ENCODE data around the gene KCNK17.

Gene KCNK17

GRCh38 chr6:39280247-39280731 lies 33.9 kb downstream of the KCNK17 start:
- Histone ChIP-seq H3K79me2 (no peaks in the 10 kb centered on the region), H3K4me1 (no peaks in the 10 kb centered on the region), H3K27ac (no peak overlapping the region), H3K36me3 (ENCODE audit: control insufficient read depth, insufficient read depth, low read length) (no peaks in the 10 kb centered on the region), H3K4me3 (ENCODE audit: low read depth, low read length) (no peak overlapping the region), H3K9me3 (ENCODE audit: control insufficient read depth, low read length) (no peaks in the 10 kb centered on the region), H3K9ac (no peak overlapping the region), H3K4me2 (ENCODE audit: low read length) (no peak overlapping the region), H2AFZ (no peak overlapping the region), H3K27me3 (ENCODE audit: control insufficient read depth, insufficient read depth, low read length) (no peaks in the 10 kb centered on the region)
- no peak for TF ChIP-seq CTCF (IDR thresholded peaks at IDR 0.05)

DNA sequence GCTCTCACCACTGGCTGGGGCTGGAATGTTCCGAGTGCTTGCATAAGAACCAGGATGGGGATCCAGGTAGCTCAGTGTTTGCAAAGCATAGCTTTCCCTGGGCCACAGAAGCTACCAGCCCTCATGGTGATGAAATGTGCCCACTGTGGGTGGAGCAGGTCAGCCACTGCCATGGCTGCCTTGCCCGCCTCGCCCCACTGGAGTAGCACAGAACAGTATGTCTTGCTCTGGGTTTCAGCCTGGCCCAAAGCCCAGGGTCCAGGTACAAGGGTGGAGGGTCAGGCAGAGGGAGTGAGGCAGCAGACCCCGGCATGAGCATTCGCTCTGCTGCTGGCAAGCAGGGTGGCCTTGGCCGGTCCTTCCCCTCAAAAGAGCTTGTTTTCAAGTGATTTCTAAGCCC lies 34.7 kb downstream of the KCNK17 start:
- TF ChIP-seq CTCF (IDR thresholded peaks at IDR 0.05): no peak
- no peak overlapping the region for H2AFZ ChIP-seq
- H3K4me3 ChIP-seq (ENCODE audit: low read depth, low read length): no peak overlapping the region
- no peak overlapping the region for H3K9ac ChIP-seq
- H3K4me1 ChIP-seq: no peaks in the 10 kb centered on the region
- H3K27ac ChIP-seq: no peak overlapping the region
- no peaks in the 10 kb centered on the region for H3K79me2 ChIP-seq
- no peak overlapping the region for H3K4me2 ChIP-seq (ENCODE audit: low read length)
- no peaks in the 10 kb centered on the region for H3K36me3 ChIP-seq (ENCODE audit: control insufficient read depth, insufficient read depth, low read length)
- H3K27me3 ChIP-seq (ENCODE audit: control insufficient read depth, insufficient read depth, low read length): no peaks in the 10 kb centered on the region
- no peaks in the 10 kb centered on the region for H3K9me3 ChIP-seq (ENCODE audit: control insufficient read depth, low read length)

DNA sequence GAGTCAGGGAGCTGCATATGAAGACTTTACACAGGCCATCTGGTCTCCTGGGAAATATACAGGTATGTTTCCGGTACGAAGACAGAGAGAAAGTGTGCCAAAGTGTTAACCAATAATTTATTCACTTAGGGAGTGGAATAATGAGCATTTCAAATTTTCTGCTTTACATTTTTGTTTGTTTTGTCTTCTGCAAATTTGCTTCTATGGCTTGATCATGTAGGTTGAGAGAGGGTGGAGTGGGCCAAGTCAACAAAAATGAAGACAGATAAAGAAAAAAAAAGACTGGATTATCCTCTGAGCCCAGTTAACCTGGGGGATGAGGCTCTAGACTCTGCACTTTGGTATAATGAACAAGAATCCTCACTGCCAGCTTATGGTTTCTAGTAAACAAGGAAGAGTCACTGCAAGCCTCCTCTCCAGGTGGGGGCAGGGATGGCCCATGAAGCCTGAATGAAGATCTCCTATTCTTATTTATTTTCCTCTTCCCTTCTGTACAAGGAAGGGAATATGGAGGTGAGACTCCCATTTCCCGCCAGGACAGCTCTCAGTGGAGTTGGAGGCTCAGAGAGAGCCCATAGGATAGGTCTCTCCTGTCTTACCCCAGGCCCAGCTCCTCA lies 37.7 kb downstream of the KCNK17 start:
- H3K36me3 ChIP-seq (ENCODE audit: control insufficient read depth, insufficient read depth, low read length): no peaks in the 10 kb centered on the region
- H3K27me3 ChIP-seq (ENCODE audit: control insufficient read depth, insufficient read depth, low read length): no peaks in the 10 kb centered on the region
- H3K4me2 ChIP-seq (ENCODE audit: low read length): no peak overlapping the region

GRCh38 chr6:39274903-39275302 lies 39.3 kb downstream of the KCNK17 start:
- no peak overlapping the region for H3K9ac ChIP-seq
- no peak for TF ChIP-seq CTCF (IDR thresholded peaks at IDR 0.05)
- no peak overlapping the region for H2AFZ ChIP-seq
- H3K79me2 ChIP-seq: no peaks in the 10 kb centered on the region
- H3K4me3 ChIP-seq (ENCODE audit: low read depth, low read length): no peak overlapping the region
- no peaks in the 10 kb centered on the region for H3K36me3 ChIP-seq (ENCODE audit: control insufficient read depth, insufficient read depth, low read length)
- no peaks in the 10 kb centered on the region for H3K9me3 ChIP-seq (ENCODE audit: control insufficient read depth, low read length)
- no peaks in the 10 kb centered on the region for H3K27me3 ChIP-seq (ENCODE audit: control insufficient read depth, insufficient read depth, low read length)
- H3K4me2 ChIP-seq (ENCODE audit: low read length): no peak overlapping the region
- H3K4me1 ChIP-seq: no peaks in the 10 kb centered on the region
- H3K27ac ChIP-seq: no peak overlapping the region

More for the DNA sequence above, 37.7 kb downstream of the KCNK17 start:
- Histone ChIP-seq H3K9me3 (ENCODE audit: control insufficient read depth, low read length) (no peaks in the 10 kb centered on the region), H3K9ac (no peak overlapping the region), H2AFZ (no peak overlapping the region), H3K4me1 (no peaks in the 10 kb centered on the region), H3K79me2 (no peaks in the 10 kb centered on the region), H3K27ac (no peak overlapping the region), H3K4me3 (ENCODE audit: low read depth, low read length) (no peak overlapping the region)
- TF ChIP-seq CTCF (IDR thresholded peaks at IDR 0.05): no peak

DNA sequence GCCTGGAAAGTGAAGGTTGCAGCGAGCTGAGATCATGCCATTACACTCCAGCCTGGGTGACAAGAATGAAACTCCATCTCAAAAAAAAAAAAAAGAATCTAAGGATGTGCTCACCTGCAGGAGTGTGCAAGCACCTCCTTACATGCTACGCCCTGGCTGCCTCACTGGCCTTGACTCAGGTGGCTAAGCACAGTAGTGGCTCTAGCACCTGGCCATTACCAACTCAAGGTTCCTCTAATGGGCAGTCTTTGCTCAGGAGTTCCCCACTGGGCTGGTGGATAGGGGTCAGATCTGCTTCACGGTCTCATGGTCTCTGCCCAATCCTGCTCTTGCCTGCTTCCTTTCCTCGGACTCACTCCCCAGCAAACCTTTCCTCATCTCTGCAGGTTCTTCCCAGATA lies 39.7 kb downstream of the KCNK17 start:
- no peak overlapping the region for H3K4me2 ChIP-seq (ENCODE audit: low read length)
- H3K9ac ChIP-seq: no peak overlapping the region
- H3K4me3 ChIP-seq (ENCODE audit: low read depth, low read length): no peak overlapping the region
- H3K4me1 ChIP-seq: no peaks in the 10 kb centered on the region
- H2AFZ ChIP-seq: no peak overlapping the region
- no peaks in the 10 kb centered on the region for H3K9me3 ChIP-seq (ENCODE audit: control insufficient read depth, low read length)
- no peaks in the 10 kb centered on the region for H3K27me3 ChIP-seq (ENCODE audit: control insufficient read depth, insufficient read depth, low read length)
- H3K27ac ChIP-seq: no peak overlapping the region
- H3K36me3 ChIP-seq (ENCODE audit: control insufficient read depth, insufficient read depth, low read length): no peaks in the 10 kb centered on the region
- no peak for TF ChIP-seq CTCF (IDR thresholded peaks at IDR 0.05)
- no peaks in the 10 kb centered on the region for H3K79me2 ChIP-seq
